ENCODE data around the gene KCNG2. TPM values are rescaled to one million over a fixed set of nuclear protein-coding genes. Genes with fewer than 3 reads are reported as not detected.

KCNG2 gene
- total and polyA plus RNA-seq, 10 of the 15 experiments (the other 5 are each of a cell fraction or from before 2014, with no cell fraction given), result 0.20 to 0.23 TPM; not detected in 8

GRCh38 chr18:79806976-79807841 lies 9.5 kb downstream of the KCNG2 start (continued):
- TF ChIP-seq E2F8 (IDR thresholded peaks at IDR 0.05; ENCODE audit: low read depth, partially characterized antibody) (no peak), CBX3 (IDR thresholded peaks at IDR 0.05; ENCODE audit: borderline replicate concordance, low read depth) (no peak), HDGF (IDR thresholded peaks at IDR 0.05) (no peak), FOS (IDR thresholded peaks at IDR 0.05; ENCODE audit: borderline replicate concordance, extremely low read depth, insufficient read length) (no peak), NR2F1 (conservative IDR thresholded peaks at IDR 0.05) (no peak), SRF (IDR thresholded peaks at IDR 0.05; ENCODE audit: low read depth in 2 of 2, low read length in 2 of 2) (no peak)

GRCh38 chr18:79809482-79810192 lies 11.9 kb downstream of the KCNG2 start:
- ChIA-PET RAD21 (ENCODE audit: unreplicated experiment) (no interaction called here), SMC1A (ENCODE audit: uncharacterized antibody, unreplicated experiment) (interaction anchor here (0.7 kb wide), 1 partner anchor 13 kb away, joined by 3 read pairs; no protein-coding TSS in a partner anchor), CTCF (no interaction called here), POLR2A (no interaction called here)
- in situ Hi-C loops (cut with MboI), result no loop called here
- no peak for TF ChIP-seq DPF2 (IDR thresholded peaks at IDR 0.05)
- no peak for TF ChIP-seq SP1 (IDR thresholded peaks at IDR 0.05; ENCODE audit: low read depth, low read length)
- H3K4me1 ChIP-seq (ENCODE audit: control insufficient read depth, insufficient read depth, low read length), result no peaks in the 10 kb centered on the region
- H4K20me1 ChIP-seq (ENCODE audit: control insufficient read depth, insufficient read depth), result no peaks in the 10 kb centered on the region
- H3K27ac ChIP-seq (ENCODE audit: control insufficient read depth, insufficient read depth), result no peak overlapping the region
- no peak overlapping the region for H3K4me2 ChIP-seq (ENCODE audit: control insufficient read depth, insufficient read depth)
- WGBS (ENCODE audit: insufficient coverage, insufficient replicate concordance, low lambda C conversion rate, missing lambda C conversion rate), result 75% methylated on average over 43 of the region's 44 CpGs
- DNase-seq (ENCODE audit: low read depth, low spot score) (no peak), FAIRE-seq (no peak), ATAC-seq (no peak)
- BruUV-seq (replicated peaks), result no TSS peak
- H3K9ac ChIP-seq (ENCODE audit: control insufficient read depth, insufficient read depth, low read length), result no peak overlapping the region
- no peak overlapping the region for H3K4me3 ChIP-seq
- H3K36me3 ChIP-seq (ENCODE audit: control insufficient read depth in 2 of 2, insufficient read depth in 2 of 2, low read length in 1 of 2), result no peaks in the 10 kb centered on the region
- H2AFZ ChIP-seq (ENCODE audit: control insufficient read depth, low read depth, low read length), result no peak overlapping the region
- no peaks in the 10 kb centered on the region for H3K9me3 ChIP-seq (replicated peaks; ENCODE audit: control insufficient read depth, insufficient read depth, low read length)
- H3K79me2 ChIP-seq (ENCODE audit: control insufficient read depth, insufficient read depth, low read length), result no peaks in the 10 kb centered on the region
- intact Hi-C loops (cut with micrococcal nuclease; ENCODE audit: unreplicated experiment), result no loop called here
- H3K27me3 ChIP-seq (replicated peaks in 1 of 2; ENCODE audit: control insufficient read depth in 2 of 2, insufficient read depth in 2 of 2, low read length in 1 of 2), result no peaks in the 10 kb centered on the region

Measured in GM12878 (cell line).